Tibial artery (tissue), 4 donors: ENCODE results near the gene SPOCD1.

Experiments used
- DNase-seq, 2 donors: peaks; one replicate each; pipeline ENCODE4 v3.0.0-alpha.2; 2019
- H3K27ac ChIP-seq, 2 donors: fragments of 200-600 bp; sonication (generic) in 1 of 2; 1 replicate in 1 of 2; 2 replicates in 1 of 2; pipeline ENCODE4 v1.5.1; 2018 to 2019; ENCODE audit warnings: mild to moderate bottlenecking in 1 of 2
- H3K27me3 ChIP-seq, 2 donors: fragments of 200-600 bp; sonication (generic) in 1 of 2; one replicate each; pipeline versions ENCODE4 v1.5.1 to v1.6.0; 2016 to 2019
- H3K36me3 ChIP-seq, 3 donors: fragments of 200-600 bp; sonication (generic) in 2 of 3; one replicate each; pipeline ENCODE4 v1.5.1; 2016 to 2019; ENCODE audit warnings: mild to moderate bottlenecking in 2 of 3
- H3K4me1 ChIP-seq, 4 donors: fragments of 200-600 bp; sonication (generic) in 2 of 4; 1 replicate in 3 of 4; 2 replicates in 1 of 4; pipeline ENCODE4 v1.5.1; 2016 to 2019
- H3K4me3 ChIP-seq, 2 donors: fragments of 200-600 bp; sonication (generic) in 1 of 2; 1 replicate in 1 of 2; 2 replicates in 1 of 2; pipeline ENCODE4 v1.5.1; 2018 to 2019; ENCODE audit warnings: mild to moderate bottlenecking in 2 of 2
- H3K9me3 ChIP-seq, 3 donors: fragments of 200-600 bp; sonication (generic) in 1 of 3; one replicate each; pipeline ENCODE4 v1.5.1; 2016 to 2019
- intact Hi-C: fragments of 100-400 bp; cut with DNase I; formaldehyde crosslinking; loops from one replicate; pipeline ENCODE4 v1.15.0; 2023; ENCODE audit warnings: low total_unique reads
- TF ChIP-seq, protein P1 (sequence below), 2 experiments: fragments of 200-600 bp in 1 of 2; fragments of 450-650 bp in 1 of 2; IDR thresholded peaks; one replicate each; pipeline ENCODE4 v1.5.1; 2017 to 2019; ENCODE audit warnings: antibody characterized with exemption in 2 of 2, mild to moderate bottlenecking in 1 of 2, moderate library complexity in 1 of 2

SPOCD1 gene

DNA sequence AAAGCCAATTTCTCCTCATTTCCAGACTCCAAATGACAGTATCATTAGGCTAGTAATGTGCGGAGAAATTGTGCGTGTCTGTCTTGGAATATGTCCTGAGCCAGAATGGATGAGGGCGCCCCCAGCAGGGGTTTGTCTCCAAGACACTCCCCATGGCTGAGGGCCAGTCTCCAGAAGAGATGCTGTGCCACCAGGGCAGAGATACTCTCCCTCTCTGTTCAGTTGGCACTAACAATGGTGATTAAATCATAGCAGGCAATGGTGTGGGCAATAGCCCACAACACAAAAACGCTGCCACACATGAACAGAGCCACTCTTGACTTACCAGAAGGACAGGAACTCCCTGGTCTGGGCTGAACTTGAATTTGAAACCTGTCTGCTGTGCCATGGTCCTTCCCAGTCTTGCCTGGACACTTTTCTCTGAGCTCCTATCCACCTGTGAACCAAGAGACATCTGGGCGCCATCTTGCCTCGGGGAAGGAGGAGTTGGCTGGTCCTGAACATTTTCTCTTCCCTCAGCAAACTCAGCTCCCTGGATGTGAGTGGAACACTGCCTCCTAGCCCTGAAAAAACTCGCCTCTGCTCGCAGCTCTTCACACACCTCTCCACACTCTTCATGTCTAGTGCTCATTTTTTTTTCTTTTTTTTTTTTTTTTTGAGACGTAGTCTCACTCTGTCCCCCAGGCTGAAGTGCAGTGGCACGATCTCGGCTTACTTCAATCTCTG lies 36.9 kb downstream of the SPOCD1 start:
- H3K27ac ChIP-seq, result no peak overlapping the region
- TF ChIP-seq, protein P1, sequence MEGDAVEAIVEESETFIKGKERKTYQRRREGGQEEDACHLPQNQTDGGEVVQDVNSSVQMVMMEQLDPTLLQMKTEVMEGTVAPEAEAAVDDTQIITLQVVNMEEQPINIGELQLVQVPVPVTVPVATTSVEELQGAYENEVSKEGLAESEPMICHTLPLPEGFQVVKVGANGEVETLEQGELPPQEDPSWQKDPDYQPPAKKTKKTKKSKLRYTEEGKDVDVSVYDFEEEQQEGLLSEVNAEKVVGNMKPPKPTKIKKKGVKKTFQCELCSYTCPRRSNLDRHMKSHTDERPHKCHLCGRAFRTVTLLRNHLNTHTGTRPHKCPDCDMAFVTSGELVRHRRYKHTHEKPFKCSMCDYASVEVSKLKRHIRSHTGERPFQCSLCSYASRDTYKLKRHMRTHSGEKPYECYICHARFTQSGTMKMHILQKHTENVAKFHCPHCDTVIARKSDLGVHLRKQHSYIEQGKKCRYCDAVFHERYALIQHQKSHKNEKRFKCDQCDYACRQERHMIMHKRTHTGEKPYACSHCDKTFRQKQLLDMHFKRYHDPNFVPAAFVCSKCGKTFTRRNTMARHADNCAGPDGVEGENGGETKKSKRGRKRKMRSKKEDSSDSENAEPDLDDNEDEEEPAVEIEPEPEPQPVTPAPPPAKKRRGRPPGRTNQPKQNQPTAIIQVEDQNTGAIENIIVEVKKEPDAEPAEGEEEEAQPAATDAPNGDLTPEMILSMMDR (IDR thresholded peaks at IDR 0.05), result no peak
- no peaks in the 10 kb centered on the region for H3K4me1 ChIP-seq
- no peaks in the 10 kb centered on the region for H3K9me3 ChIP-seq
- H3K27me3 ChIP-seq, result peaks cover 0 to 54% of the 10 kb centered on the region in 2 donors
- no peaks in the 10 kb centered on the region for H3K36me3 ChIP-seq
- no peak overlapping the region for H3K4me3 ChIP-seq
- intact Hi-C loops, result no loop called here
- DNase-seq, result no peak

DNA sequence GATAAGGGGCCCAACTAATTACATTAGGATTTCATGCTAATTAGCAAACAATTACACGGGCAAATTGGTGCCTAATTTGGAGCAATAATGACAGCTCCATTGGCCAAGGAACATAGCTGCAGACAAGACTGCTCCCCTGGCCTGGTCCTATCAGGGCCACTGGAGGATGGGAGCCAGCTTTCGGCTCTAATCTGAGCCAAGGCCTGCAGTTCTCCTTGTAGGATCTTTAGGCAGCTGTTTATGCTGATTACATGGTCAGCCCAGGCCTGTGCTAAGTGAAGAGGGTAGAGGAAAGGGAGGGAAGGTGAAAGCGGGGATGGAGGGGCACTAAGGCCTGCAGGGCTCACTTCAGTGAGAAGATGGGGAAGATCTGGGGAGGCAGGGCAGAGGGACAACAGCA lies 39.3 kb downstream of the SPOCD1 start:
- TF ChIP-seq, protein P1 (IDR thresholded peaks at IDR 0.05), result no peak
- Histone ChIP-seq H3K9me3 (no peaks in the 10 kb centered on the region), H3K4me1 (peaks cover 0 to 20% (median 14%) of the 10 kb centered on the region in 4 donors), H3K36me3 (no peaks in the 10 kb centered on the region), H3K27ac (no peak overlapping the region), H3K27me3 (peaks cover 7 to 72% of the 10 kb centered on the region in 2 donors), H3K4me3 (no peak overlapping the region)
- intact Hi-C loops, result no loop called here
- DNase-seq, result no peak

DNA sequence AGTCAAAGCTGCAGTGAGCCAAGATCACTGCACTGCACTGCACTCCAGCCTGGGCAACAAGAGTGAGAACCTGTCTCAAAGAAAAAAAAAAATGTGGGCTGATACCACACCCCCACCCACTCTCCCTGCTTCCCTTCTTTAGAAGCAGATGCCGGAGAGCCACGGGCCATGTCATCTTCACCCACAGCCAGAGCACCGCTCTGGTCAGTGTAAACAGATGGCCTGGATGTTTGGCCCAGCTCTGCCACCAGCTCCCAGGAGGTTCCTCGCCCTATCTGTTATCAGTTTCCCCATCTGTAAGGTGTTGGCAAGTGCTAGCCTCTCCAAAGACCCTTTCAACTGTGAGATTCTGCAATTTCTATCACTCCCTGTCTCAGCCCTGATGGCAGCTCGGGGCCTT lies 39.8 kb downstream of the SPOCD1 start:
- intact Hi-C loops, result no loop called here
- no peak for DNase-seq

DNA sequence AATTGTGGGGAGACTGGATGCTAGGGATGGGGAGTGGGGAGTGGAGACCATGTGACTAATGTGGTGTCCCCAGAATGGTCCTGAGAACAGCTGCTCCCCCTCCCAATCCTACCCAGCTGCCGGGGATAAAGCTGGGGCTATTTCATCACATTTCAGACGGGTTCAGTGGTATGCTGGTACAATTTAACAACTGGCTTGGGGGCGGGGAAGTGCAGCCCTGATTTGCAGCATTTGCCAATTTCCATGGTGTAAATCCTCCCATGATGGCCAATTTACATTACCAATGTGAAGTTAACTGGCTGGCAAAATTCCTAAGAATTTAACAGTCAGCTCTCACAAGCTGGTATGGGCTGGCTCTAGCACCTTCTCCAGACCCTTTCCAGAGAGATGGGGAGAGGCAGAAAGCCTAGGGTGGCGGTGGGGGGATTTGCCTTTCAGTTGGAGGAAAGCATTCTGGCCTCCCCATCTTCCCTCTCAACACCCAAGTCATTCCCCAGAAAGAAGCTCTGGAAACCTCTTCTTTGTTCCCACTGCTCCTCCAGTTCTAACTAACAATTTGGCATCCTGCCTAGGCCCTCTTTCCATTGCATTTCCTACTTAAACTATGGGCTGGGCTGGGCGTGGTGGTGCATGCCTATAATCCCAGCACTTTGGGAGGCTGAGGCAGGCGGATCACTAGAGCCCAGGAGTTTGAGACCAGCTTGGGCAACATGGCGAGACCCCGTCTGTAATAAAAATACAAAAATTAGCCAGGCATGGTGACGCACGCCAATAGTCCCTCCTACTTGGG lies 40.4 kb downstream of the SPOCD1 start:
- TF ChIP-seq, protein P1 (IDR thresholded peaks at IDR 0.05), result no peak
- Histone ChIP-seq H3K27ac (no peak overlapping the region), H3K36me3 (no peaks in the 10 kb centered on the region), H3K27me3 (peaks cover 7 to 77% of the 10 kb centered on the region in 2 donors), H3K4me3 (no peak overlapping the region), H3K4me1 (peaks cover 0 to 20% (median 14%) of the 10 kb centered on the region in 4 donors), H3K9me3 (no peaks in the 10 kb centered on the region)
- intact Hi-C loops, result no loop called here
- no peak for DNase-seq

More for the DNA sequence above, 39.8 kb downstream of the SPOCD1 start:
- peaks cover 0 to 20% (median 14%) of the 10 kb centered on the region in 4 donors for H3K4me1 ChIP-seq
- H3K9me3 ChIP-seq, result no peaks in the 10 kb centered on the region
- TF ChIP-seq, protein P1 (IDR thresholded peaks at IDR 0.05), result no peak
- H3K27me3 ChIP-seq, result peaks cover 7 to 77% of the 10 kb centered on the region in 2 donors
- H3K27ac ChIP-seq, result no peak overlapping the region
- no peaks in the 10 kb centered on the region for H3K36me3 ChIP-seq
- no peak overlapping the region for H3K4me3 ChIP-seq

DNA sequence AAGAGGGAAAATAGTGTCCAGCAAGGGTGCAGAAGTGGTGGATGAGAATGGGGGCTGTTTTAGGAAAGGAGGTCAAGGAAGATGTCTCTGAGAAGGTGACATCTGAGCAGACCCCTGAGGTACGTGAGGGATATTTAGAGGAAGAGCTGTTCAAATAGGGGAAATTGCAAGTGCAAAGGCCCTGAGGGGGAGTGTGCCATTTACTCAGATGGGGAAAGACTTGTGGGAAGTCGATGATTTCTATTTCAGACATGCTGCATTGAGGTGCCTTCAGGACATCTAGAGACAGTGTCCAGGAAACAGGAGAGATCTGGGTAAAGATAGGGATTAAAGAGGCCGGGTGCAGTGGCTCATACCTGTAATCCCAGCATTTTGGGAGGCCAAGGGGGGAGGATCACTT lies 41.3 kb downstream of the SPOCD1 start:
- TF ChIP-seq, protein P1 (IDR thresholded peaks at IDR 0.05), result no peak
- no peaks in the 10 kb centered on the region for H3K9me3 ChIP-seq
- DNase-seq, result no peak
- intact Hi-C loops, result no loop called here
- no peaks in the 10 kb centered on the region for H3K36me3 ChIP-seq
- H3K4me1 ChIP-seq, result peaks cover 0 to 26% (median 14%) of the 10 kb centered on the region in 4 donors
- peaks cover 7 to 82% of the 10 kb centered on the region in 2 donors for H3K27me3 ChIP-seq
- no peak overlapping the region for H3K4me3 ChIP-seq
- H3K27ac ChIP-seq, result no peak overlapping the region
